WTC11 (cell line): Measurements from ENCODE around the gene CCDC28B.

ENCODE experiments used
- CBFB ChIP-seq: sonication (generic); formaldehyde crosslinking; IDR thresholded peaks from 2 replicates; pipeline ENCODE4 v1.8.1; 2022; ENCODE audit warnings: mild to moderate bottlenecking, low read depth, missing genetic modification reagents
- CREB1 ChIP-seq: sonication (generic); formaldehyde crosslinking; IDR thresholded peaks from 2 replicates; pipeline ENCODE4 v1.8.0; 2023; ENCODE audit warnings: mild to moderate bottlenecking, missing genetic modification reagents
- GABPB1 ChIP-seq: sonication (generic); formaldehyde crosslinking; IDR thresholded peaks from 2 replicates; pipeline ENCODE4 v1.8.1; 2023; ENCODE audit warnings: mild to moderate bottlenecking, missing genetic modification reagents
- KAT7 ChIP-seq: sonication (generic); formaldehyde crosslinking; IDR thresholded peaks from 2 replicates; pipeline ENCODE4 v1.8.1; 2023; ENCODE audit warnings: missing genetic modification reagents, mild to moderate bottlenecking, borderline replicate concordance
- SMAD3 ChIP-seq: sonication (generic); formaldehyde crosslinking; IDR thresholded peaks from 2 replicates; pipeline ENCODE4 v1.8.0; 2022; ENCODE audit warnings: missing genetic modification reagents, mild to moderate bottlenecking, borderline replicate concordance
- SMAD4 ChIP-seq: sonication (generic); formaldehyde crosslinking; IDR thresholded peaks from 2 replicates; pipeline ENCODE4 v1.8.0; 2022; ENCODE audit warnings: mild to moderate bottlenecking, missing genetic modification reagents
- STAT6 ChIP-seq: sonication (generic); formaldehyde crosslinking; conservative IDR thresholded peaks from 2 replicates; pipeline ENCODE4 v1.8.1; 2023; ENCODE audit warnings: mild to moderate bottlenecking, low read depth, missing genetic modification reagents, moderate library complexity
- TEAD4 ChIP-seq: sonication (generic); formaldehyde crosslinking; IDR thresholded peaks from 2 replicates; pipeline ENCODE4 v1.8.0; 2022; ENCODE audit warnings: mild to moderate bottlenecking, missing genetic modification reagents
- ZNF121 ChIP-seq: sonication (generic); formaldehyde crosslinking; IDR thresholded peaks from 2 replicates; pipeline ENCODE4 v1.8.0; 2023; ENCODE audit warnings: missing genetic modification reagents
- TF ChIP-seq, protein P1 (sequence below): fragments of 200-600 bp; IDR thresholded peaks from 2 replicates; pipeline ENCODE4 v1.8.0; 2022; ENCODE audit warnings: antibody characterized with exemption
- TF ChIP-seq, protein P2 (sequence below): sonication (generic); formaldehyde crosslinking; IDR thresholded peaks from 2 replicates; pipeline ENCODE4 v1.8.0; 2022; ENCODE audit warnings: mild to moderate bottlenecking, missing genetic modification reagents
- TF ChIP-seq, protein P3 (sequence below): sonication (generic); formaldehyde crosslinking; IDR thresholded peaks from 2 replicates; pipeline ENCODE4 v1.8.0; 2023; ENCODE audit warnings: mild to moderate bottlenecking, missing genetic modification reagents

DNA sequence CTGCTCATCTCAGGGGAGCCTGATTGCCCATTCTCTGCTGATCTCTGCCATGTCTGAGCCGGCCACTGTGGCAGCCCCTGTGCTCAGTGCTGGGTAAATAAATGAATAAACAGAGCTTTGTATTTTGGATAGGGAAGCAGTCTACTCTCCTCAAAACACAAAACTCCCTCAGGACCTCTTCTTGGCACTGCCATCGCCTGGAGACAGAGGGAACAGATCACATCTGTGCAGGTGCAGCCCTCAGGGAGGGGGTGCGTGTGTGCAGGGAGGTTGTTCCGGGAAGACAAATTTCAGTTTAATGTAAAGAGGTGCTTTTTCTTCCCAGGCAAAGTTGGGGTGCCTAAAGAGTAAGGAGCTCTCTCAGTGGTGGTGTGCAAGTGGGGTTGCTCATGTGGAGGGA is 38.9 kb downstream of the CCDC28B start:
- TF ChIP-seq, protein P1, sequence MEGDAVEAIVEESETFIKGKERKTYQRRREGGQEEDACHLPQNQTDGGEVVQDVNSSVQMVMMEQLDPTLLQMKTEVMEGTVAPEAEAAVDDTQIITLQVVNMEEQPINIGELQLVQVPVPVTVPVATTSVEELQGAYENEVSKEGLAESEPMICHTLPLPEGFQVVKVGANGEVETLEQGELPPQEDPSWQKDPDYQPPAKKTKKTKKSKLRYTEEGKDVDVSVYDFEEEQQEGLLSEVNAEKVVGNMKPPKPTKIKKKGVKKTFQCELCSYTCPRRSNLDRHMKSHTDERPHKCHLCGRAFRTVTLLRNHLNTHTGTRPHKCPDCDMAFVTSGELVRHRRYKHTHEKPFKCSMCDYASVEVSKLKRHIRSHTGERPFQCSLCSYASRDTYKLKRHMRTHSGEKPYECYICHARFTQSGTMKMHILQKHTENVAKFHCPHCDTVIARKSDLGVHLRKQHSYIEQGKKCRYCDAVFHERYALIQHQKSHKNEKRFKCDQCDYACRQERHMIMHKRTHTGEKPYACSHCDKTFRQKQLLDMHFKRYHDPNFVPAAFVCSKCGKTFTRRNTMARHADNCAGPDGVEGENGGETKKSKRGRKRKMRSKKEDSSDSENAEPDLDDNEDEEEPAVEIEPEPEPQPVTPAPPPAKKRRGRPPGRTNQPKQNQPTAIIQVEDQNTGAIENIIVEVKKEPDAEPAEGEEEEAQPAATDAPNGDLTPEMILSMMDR = no peak
- no peak for TF ChIP-seq KAT7 (CRISPR knock-in tag)
- TF ChIP-seq CREB1 (CRISPR knock-in tag) = no peak
- TF ChIP-seq CBFB (CRISPR knock-in tag) = no peak
- TF ChIP-seq SMAD3 (CRISPR knock-in tag) = no peak
- TF ChIP-seq STAT6 (CRISPR knock-in tag) = no peak
- TF ChIP-seq TEAD4 = no peak
- no peak for TF ChIP-seq GABPB1
- no peak for TF ChIP-seq SMAD4 (CRISPR knock-in tag)
- TF ChIP-seq ZNF121 (CRISPR knock-in tag) = no peak
- TF ChIP-seq, protein P2, sequence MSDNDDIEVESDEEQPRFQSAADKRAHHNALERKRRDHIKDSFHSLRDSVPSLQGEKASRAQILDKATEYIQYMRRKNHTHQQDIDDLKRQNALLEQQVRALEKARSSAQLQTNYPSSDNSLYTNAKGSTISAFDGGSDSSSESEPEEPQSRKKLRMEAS (CRISPR knock-in tag) = no peak
- TF ChIP-seq, protein P3, sequence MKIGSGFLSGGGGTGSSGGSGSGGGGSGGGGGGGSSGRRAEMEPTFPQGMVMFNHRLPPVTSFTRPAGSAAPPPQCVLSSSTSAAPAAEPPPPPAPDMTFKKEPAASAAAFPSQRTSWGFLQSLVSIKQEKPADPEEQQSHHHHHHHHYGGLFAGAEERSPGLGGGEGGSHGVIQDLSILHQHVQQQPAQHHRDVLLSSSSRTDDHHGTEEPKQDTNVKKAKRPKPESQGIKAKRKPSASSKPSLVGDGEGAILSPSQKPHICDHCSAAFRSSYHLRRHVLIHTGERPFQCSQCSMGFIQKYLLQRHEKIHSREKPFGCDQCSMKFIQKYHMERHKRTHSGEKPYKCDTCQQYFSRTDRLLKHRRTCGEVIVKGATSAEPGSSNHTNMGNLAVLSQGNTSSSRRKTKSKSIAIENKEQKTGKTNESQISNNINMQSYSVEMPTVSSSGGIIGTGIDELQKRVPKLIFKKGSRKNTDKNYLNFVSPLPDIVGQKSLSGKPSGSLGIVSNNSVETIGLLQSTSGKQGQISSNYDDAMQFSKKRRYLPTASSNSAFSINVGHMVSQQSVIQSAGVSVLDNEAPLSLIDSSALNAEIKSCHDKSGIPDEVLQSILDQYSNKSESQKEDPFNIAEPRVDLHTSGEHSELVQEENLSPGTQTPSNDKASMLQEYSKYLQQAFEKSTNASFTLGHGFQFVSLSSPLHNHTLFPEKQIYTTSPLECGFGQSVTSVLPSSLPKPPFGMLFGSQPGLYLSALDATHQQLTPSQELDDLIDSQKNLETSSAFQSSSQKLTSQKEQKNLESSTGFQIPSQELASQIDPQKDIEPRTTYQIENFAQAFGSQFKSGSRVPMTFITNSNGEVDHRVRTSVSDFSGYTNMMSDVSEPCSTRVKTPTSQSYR (CRISPR knock-in tag) = no peak
